Neural cell (in vitro differentiated cells): ENCODE results near the gene THAP7. TPM values are rescaled to one million over a fixed set of nuclear protein-coding genes. Genes with fewer than 3 reads are reported as not detected.

Experiments
- H2AFZ ChIP-seq: fragments of 200-600, 300-800 bp; sonication (generic), shearing (Covaris generic); 2 replicates; pipeline ENCODE4 v1.6.0; 2014; ENCODE audit warnings: low read depth, mild to moderate bottlenecking, antibody characterized with exemption, low read length, moderate library complexity
- H3F3A ChIP-seq: fragments of 200-600 bp; shearing (Covaris generic); 2 replicates; pipeline ENCODE4 v1.6.1; 2016; ENCODE audit warnings: mild to moderate bottlenecking, moderate library complexity, mixed read lengths, antibody characterized with exemption, low read length; ENCODE audit not compliant: insufficient read depth, poor library complexity, severe bottlenecking
- H3K27ac ChIP-seq: fragments of 200-600, 300-800 bp; sonication (generic), shearing (Covaris generic); 2 replicates; pipeline ENCODE4 v1.5.1; 2014; ENCODE audit warnings: mild to moderate bottlenecking, low read length, moderate library complexity
- H3K27me3 ChIP-seq: fragments of 300-800, 200-600 bp; sonication (generic), shearing (Covaris generic); 2 replicates; pipeline ENCODE4 v1.6.0; 2014; ENCODE audit warnings: mild to moderate bottlenecking, low read depth, low read length, moderate library complexity; ENCODE audit not compliant: insufficient read depth
- H3K36me3 ChIP-seq: fragments of 300-800, 200-600 bp; sonication (generic), shearing (Covaris generic); 2 replicates; pipeline ENCODE4 v1.5.1; 2014; ENCODE audit warnings: mild to moderate bottlenecking, antibody characterized with exemption, low read length, moderate library complexity; ENCODE audit not compliant: insufficient read depth
- H3K4me2 ChIP-seq: fragments of 300-800, 200-600 bp; sonication (generic), shearing (Covaris generic); 2 replicates; pipeline ENCODE4 v1.6.0; 2014; ENCODE audit warnings: mild to moderate bottlenecking, low read length
- H3K4me3 ChIP-seq: fragments of 300-800, 200-600 bp; sonication (generic), shearing (Covaris generic); 2 replicates; pipeline ENCODE4 v1.5.1; 2014; ENCODE audit warnings: mild to moderate bottlenecking, low read length, moderate library complexity
- H3K79me2 ChIP-seq: fragments of 200-600 bp; shearing (Covaris generic); replicated peaks from 2 replicates; pipeline ENCODE4 v1.6.0; 2014; ENCODE audit warnings: mild to moderate bottlenecking, low read length, moderate library complexity; ENCODE audit not compliant: insufficient read depth
- H3K9ac ChIP-seq: fragments of 300-800, 200-600 bp; sonication (generic), shearing (Covaris generic); 2 replicates; pipeline ENCODE4 v1.6.1; 2016; ENCODE audit warnings: mild to moderate bottlenecking, low read length, mixed read lengths
- H3K9me2 ChIP-seq: fragments of 200-600 bp; shearing (Covaris generic); 2 replicates; pipeline ENCODE4 v1.6.1; 2016; ENCODE audit warnings: mild to moderate bottlenecking, low read length, mixed read lengths; ENCODE audit not compliant: insufficient read depth
- H3K9me3 ChIP-seq: fragments of 200-600, 300-800 bp; sonication (generic), shearing (Covaris generic); 2 replicates; pipeline ENCODE4 v1.6.1; 2016; ENCODE audit warnings: mild to moderate bottlenecking, mixed run types, low read length, moderate library complexity, mixed read lengths
- H4K20me1 ChIP-seq: fragments of 200-600 bp; shearing (Covaris generic); 2 replicates; pipeline ENCODE4 v1.6.1; 2016; ENCODE audit warnings: mild to moderate bottlenecking, mixed run types; ENCODE audit not compliant: insufficient read depth
- EP300 ChIP-seq: fragments of 450-650 bp; conservative IDR thresholded peaks from 2 replicates; pipeline ENCODE4 v1.6.1; 2014; ENCODE audit warnings: antibody characterized with exemption, mild to moderate bottlenecking, moderate library complexity; ENCODE audit not compliant: poor library complexity, severe bottlenecking
- EZH2 ChIP-seq: fragments of 200-600, 300-800 bp; shearing (Covaris generic), sonication (generic); IDR thresholded peaks from 2 replicates; pipeline ENCODE4 v1.6.1; 2014; ENCODE audit warnings: antibody characterized with exemption, low read length, borderline replicate concordance, mild to moderate bottlenecking; ENCODE audit not compliant: insufficient read depth, poor library complexity, severe bottlenecking
- MXI1 ChIP-seq: fragments of 450-650 bp; conservative IDR thresholded peaks from 2 replicates; pipeline ENCODE4 v1.6.1; 2014; ENCODE audit warnings: antibody characterized with exemption, mild to moderate bottlenecking; ENCODE audit not compliant: poor library complexity, severe bottlenecking
- POLR2AphosphoS5 ChIP-seq: IDR thresholded peaks from 2 replicates; pipeline ENCODE4 v1.6.1; 2012
- RAD21 ChIP-seq: fragments of 450-650 bp; conservative IDR thresholded peaks from 2 replicates; pipeline ENCODE4 v1.6.1; 2014; ENCODE audit warnings: antibody characterized with exemption, mild to moderate bottlenecking, moderate library complexity
- SMC3 ChIP-seq: fragments of 450-650 bp; conservative IDR thresholded peaks from 2 replicates; pipeline ENCODE4 v1.6.1; 2014; ENCODE audit warnings: antibody characterized with exemption, mild to moderate bottlenecking, moderate library complexity; ENCODE audit not compliant: poor library complexity
- TAF1 ChIP-seq: IDR thresholded peaks from 2 replicates; pipeline ENCODE4 v1.6.1; 2012; ENCODE audit warnings: low read depth
- polyA plus RNA-seq: library from polyadenylated mRNA; depleted of rRNA; stranded (reverse); fragments of >200 nt; gene quantifications from 2 replicates; pipeline ENCODE4 v1.2.3, GENCODE V29; 2014
- TF ChIP-seq, protein P1 (sequence below): fragments of 450-650 bp; IDR thresholded peaks from 2 replicates; pipeline ENCODE4 v1.5.1; 2014; ENCODE audit warnings: antibody characterized with exemption, mild to moderate bottlenecking, moderate library complexity; ENCODE audit not compliant: poor library complexity, severe bottlenecking
- TF ChIP-seq, protein P2 (sequence below): IDR thresholded peaks from 2 replicates; pipeline ENCODE4 v1.6.1; 2012; ENCODE audit warnings: borderline replicate concordance

THAP7 gene
- polyA plus RNA-seq, 1 donor from 2014 or later = 28.7 TPM

DNA sequence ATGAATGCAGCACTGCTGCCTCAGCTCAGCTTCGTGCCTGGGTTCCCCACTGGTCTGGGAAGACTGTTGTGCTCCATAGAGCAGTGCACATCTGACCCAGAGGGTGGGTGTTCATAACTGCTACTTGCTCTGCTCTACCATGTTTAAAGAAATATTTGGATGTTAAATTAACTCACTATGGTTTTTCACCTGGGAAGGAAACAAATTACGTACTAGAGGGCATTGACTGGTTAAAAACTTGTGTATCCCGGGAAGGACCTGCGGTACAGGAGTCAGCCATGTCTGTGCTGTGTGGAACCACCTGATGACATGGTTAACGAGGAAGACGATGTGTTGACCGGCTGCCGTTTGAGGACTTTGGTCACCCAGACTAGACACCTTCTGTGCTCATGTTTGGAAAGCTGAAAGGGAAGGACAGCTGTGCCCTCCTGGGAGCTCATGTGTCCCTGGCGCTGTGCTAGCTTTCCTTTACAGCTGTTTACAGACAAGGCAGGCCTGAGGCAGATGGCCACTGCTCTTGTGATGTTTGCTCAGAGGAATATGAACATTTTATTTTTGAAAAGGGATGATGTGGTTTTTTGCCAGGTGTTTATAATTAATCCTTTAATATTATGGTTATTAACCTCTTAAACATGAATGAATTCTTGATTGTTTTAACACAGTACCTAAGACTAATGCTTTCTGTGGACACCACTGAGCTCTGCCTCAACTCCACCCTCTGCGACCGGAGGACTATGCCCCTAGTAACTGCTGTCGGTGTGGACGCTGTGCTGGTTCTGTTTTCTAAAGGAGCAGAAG lies 49.2 kb downstream of the THAP7 start:
- Histone ChIP-seq H3K79me2 (peaks cover 12% of the 10 kb centered on the region), H3K4me3 (no peak overlapping the region), H3F3A (no peaks in the 10 kb centered on the region), H4K20me1 (no peaks in the 10 kb centered on the region), H3K27me3 (peaks cover 16% of the 10 kb centered on the region), H2AFZ (no peak overlapping the region), H3K4me2 (no peak overlapping the region), H3K36me3 (peaks cover 18% of the 10 kb centered on the region), H3K9me2 (no peaks in the 10 kb centered on the region), H3K27ac (no peak overlapping the region), H3K9ac (no peak overlapping the region), H3K9me3 (no peaks in the 10 kb centered on the region)
- TF ChIP-seq EZH2 (no peak), TAF1 (no peak), MXI1 (no peak), EP300 (no peak), RAD21 (no peak), SMC3 (no peak), POLR2AphosphoS5 (no peak)
- TF ChIP-seq, protein P1, sequence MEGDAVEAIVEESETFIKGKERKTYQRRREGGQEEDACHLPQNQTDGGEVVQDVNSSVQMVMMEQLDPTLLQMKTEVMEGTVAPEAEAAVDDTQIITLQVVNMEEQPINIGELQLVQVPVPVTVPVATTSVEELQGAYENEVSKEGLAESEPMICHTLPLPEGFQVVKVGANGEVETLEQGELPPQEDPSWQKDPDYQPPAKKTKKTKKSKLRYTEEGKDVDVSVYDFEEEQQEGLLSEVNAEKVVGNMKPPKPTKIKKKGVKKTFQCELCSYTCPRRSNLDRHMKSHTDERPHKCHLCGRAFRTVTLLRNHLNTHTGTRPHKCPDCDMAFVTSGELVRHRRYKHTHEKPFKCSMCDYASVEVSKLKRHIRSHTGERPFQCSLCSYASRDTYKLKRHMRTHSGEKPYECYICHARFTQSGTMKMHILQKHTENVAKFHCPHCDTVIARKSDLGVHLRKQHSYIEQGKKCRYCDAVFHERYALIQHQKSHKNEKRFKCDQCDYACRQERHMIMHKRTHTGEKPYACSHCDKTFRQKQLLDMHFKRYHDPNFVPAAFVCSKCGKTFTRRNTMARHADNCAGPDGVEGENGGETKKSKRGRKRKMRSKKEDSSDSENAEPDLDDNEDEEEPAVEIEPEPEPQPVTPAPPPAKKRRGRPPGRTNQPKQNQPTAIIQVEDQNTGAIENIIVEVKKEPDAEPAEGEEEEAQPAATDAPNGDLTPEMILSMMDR = no peak
- TF ChIP-seq, protein P2, sequence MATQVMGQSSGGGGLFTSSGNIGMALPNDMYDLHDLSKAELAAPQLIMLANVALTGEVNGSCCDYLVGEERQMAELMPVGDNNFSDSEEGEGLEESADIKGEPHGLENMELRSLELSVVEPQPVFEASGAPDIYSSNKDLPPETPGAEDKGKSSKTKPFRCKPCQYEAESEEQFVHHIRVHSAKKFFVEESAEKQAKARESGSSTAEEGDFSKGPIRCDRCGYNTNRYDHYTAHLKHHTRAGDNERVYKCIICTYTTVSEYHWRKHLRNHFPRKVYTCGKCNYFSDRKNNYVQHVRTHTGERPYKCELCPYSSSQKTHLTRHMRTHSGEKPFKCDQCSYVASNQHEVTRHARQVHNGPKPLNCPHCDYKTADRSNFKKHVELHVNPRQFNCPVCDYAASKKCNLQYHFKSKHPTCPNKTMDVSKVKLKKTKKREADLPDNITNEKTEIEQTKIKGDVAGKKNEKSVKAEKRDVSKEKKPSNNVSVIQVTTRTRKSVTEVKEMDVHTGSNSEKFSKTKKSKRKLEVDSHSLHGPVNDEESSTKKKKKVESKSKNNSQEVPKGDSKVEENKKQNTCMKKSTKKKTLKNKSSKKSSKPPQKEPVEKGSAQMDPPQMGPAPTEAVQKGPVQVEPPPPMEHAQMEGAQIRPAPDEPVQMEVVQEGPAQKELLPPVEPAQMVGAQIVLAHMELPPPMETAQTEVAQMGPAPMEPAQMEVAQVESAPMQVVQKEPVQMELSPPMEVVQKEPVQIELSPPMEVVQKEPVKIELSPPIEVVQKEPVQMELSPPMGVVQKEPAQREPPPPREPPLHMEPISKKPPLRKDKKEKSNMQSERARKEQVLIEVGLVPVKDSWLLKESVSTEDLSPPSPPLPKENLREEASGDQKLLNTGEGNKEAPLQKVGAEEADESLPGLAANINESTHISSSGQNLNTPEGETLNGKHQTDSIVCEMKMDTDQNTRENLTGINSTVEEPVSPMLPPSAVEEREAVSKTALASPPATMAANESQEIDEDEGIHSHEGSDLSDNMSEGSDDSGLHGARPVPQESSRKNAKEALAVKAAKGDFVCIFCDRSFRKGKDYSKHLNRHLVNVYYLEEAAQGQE = no peak

DNA sequence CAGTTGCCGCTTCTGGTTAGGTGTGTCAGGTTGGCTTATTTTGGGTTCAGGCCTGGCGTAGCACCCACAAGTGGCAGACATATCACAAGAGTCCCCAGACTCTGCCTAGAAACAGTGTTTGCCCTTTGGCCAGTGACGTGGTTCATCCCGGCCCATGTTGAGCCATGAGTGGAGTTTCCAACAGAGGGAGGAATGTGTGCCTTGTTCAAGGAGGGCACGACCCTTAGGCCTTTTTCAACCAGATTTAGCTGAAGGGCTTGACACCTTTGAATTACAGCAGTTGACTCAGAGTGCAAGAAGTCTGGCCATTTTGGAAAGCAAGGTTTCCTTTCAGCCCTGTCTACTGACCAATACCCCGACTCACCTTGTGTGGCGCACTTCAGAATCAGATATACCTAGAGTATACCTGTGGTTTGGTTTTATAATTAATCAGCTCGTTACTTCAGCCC lies 50.0 kb downstream of the THAP7 start:
- Histone ChIP-seq H3K4me3 (no peak overlapping the region), H3F3A (no peaks in the 10 kb centered on the region), H2AFZ (no peak overlapping the region), H3K79me2 (peaks cover 18% of the 10 kb centered on the region), H3K9me3 (no peaks in the 10 kb centered on the region), H3K27ac (no peak overlapping the region), H3K27me3 (peaks cover 8% of the 10 kb centered on the region), H3K9ac (no peak overlapping the region), H3K4me2 (no peak overlapping the region), H3K36me3 (peaks cover 18% of the 10 kb centered on the region), H3K9me2 (no peaks in the 10 kb centered on the region), H4K20me1 (no peaks in the 10 kb centered on the region)
- TF ChIP-seq, protein P1 = no peak
